Coronary artery (tissue), 2 donors: ENCODE measurements around the gene GM2A.
"Not testable (repeated sequence)": the region's sequence is repeated elsewhere in the genome, so short reads cannot be mapped to it uniquely, and the experiment has no call there.

Experiments used
- DNase-seq: peaks from one replicate; pipeline ENCODE4 v3.0.0-alpha.2; 2017; ENCODE audit warnings: low spot score
- H3K27ac ChIP-seq, 2 donors: fragments of 200-600 bp; sonication (generic); one replicate each; pipeline ENCODE4 v1.5.1; 2016 to 2019
- H3K4me3 ChIP-seq: fragments of 200-600 bp; sonication (generic); 2 replicates; pipeline ENCODE4 v1.5.1; 2016; ENCODE audit warnings: mild to moderate bottlenecking, moderate library complexity
- CTCF ChIP-seq: fragments of 200-600 bp; sonication (generic); IDR thresholded peaks from one replicate; pipeline ENCODE4 v1.5.1; 2019; ENCODE audit warnings: antibody characterized with exemption

The GM2A gene

GRCh38 chr5:151236888-151237287 lies 16.1 kb upstream of the GM2A start:
- Histone ChIP-seq H3K27ac (no peak overlapping the region), H3K4me3 (no peak overlapping the region)
- TF ChIP-seq CTCF: no peak
- no peak for DNase-seq

- no peak overlapping the region for H3K4me3 ChIP-seq
- DNase-seq: no peak
- peak overlapping the region; percentile 68 to 76 for H3K27ac ChIP-seq
- no peak for TF ChIP-seq CTCF
Observed at GRCh38 chr5:151237685-151238084, 15.3 kb upstream of the GM2A start.

GRCh38 chr5:151238303-151238741 lies 14.7 kb upstream of the GM2A start:
- Histone ChIP-seq H3K4me3 (peak overlapping the region; percentile 64), H3K27ac (peak overlapping the region; percentile 68 to 76)
- no peak for TF ChIP-seq CTCF
- DNase-seq: no peak

- TF ChIP-seq CTCF: peak; percentile 41
- H3K4me3 ChIP-seq: peak overlapping the region; percentile 64
- peak; percentile 83 for DNase-seq
- H3K27ac ChIP-seq: no peak overlapping the region
Observed at GRCh38 chr5:151239237-151239861, 13.6 kb upstream of the GM2A start.

GRCh38 chr5:151240268-151240835 lies 12.6 kb upstream of the GM2A start:
- not testable (repeated sequence) for DNase-seq, H3K27ac ChIP-seq, H3K4me3 ChIP-seq

GRCh38 chr5:151240924-151241635 lies 11.9 kb upstream of the GM2A start:
- DNase-seq: no peak
- TF ChIP-seq CTCF: no peak
- Histone ChIP-seq H3K27ac (no peak overlapping the region), H3K4me3 (no peak overlapping the region)

GRCh38 chr5:151243127-151243526 lies 9.9 kb upstream of the GM2A start:
- no peak for TF ChIP-seq CTCF
- H3K27ac ChIP-seq: no peak overlapping the region
- no peak for DNase-seq
- no peak overlapping the region for H3K4me3 ChIP-seq
